Measurements from ENCODE around the gene HERPUD1.

DNA sequence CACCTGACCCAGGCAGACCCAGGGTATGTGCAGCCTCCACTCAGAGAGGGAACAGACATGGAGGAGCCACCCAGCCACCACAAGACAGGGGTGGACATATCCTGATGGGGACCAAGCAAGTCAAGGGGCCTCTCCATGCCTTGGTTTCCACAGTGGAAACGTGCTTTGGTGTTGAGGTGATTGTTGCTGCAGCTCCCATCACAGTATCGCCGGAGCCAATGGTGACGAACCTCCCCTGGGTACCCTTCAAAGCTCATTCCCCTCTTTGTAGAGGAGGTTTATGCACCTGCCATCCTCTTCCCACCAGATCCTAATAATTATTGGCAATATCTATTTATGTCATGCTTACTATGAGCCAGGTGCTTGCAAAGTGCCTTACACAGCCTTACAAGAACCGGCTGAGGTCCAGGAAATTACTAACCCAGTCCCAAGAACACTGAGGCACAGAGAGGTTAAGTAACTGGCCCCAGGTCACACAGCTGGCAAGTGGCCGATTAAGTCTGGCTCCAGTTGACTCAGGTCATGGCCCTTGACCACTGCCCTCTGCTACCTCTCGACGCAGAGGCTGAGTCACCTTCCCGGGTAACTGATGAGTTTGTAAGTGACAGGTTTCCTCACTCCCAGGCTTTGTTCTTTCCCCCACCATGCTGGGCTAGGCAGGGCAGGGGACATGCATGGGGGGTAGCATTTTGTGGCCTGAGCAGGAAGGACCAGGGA is 46.3 kb upstream of the HERPUD1 start:
- TF ChIP-seq, protein P1, sequence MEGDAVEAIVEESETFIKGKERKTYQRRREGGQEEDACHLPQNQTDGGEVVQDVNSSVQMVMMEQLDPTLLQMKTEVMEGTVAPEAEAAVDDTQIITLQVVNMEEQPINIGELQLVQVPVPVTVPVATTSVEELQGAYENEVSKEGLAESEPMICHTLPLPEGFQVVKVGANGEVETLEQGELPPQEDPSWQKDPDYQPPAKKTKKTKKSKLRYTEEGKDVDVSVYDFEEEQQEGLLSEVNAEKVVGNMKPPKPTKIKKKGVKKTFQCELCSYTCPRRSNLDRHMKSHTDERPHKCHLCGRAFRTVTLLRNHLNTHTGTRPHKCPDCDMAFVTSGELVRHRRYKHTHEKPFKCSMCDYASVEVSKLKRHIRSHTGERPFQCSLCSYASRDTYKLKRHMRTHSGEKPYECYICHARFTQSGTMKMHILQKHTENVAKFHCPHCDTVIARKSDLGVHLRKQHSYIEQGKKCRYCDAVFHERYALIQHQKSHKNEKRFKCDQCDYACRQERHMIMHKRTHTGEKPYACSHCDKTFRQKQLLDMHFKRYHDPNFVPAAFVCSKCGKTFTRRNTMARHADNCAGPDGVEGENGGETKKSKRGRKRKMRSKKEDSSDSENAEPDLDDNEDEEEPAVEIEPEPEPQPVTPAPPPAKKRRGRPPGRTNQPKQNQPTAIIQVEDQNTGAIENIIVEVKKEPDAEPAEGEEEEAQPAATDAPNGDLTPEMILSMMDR (conservative IDR thresholded peaks at IDR 0.05; ENCODE audit: low read depth, low read length): no peak
- no peak for TF ChIP-seq EZH2 (IDR thresholded peaks at IDR 0.05; ENCODE audit: borderline replicate concordance, low read depth, low read length, poor library complexity, severe bottlenecking)
